Measurements from ENCODE around the gene TM9SF1.
"Not testable (repeated sequence)": the region's sequence is repeated elsewhere in the genome, so short reads cannot be mapped to it uniquely, and the experiment has no call there.

TM9SF1 gene

DNA sequence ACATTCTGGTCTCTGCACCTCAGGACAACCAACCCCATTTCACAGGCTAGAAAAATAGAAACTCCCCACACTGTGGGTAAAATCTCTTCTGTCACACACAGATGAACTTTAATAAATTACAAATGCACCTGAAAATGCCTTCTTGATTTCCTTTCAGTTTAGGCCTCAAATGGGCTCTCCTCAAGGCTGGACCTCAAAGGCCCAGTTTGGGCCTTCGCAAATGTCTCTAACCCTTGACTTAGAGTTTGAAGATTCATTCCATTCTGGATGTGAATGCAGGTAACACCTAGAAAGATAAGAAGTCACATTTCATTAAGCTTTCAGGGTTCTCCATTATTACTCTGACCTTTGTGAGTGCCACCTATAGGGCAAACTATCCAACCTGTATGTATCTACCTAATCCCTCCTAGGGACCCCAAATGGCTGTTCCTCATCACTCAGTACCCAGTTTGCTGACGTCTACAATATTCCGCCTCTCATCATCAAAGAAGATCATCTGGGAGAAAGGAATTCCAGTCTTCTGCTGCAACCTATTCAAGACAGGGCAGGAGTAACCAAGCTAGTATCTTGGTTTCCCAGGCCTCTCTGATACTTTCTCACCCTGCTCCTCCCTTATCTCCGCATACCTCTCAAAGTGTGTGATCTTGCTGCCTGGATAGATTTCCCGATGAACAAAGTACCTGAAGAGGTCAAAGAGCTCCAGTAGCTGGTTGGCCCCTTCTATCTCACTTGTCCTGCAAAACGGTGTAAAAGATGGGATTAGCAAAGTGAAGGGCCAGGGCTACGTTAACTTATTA, 18.8 kb upstream of the TM9SF1 start:
- DNase-seq (ENCODE audit: low spot score in 2 of 2): no peak
- Histone ChIP-seq H3K9me3 (no peaks in the 10 kb centered on the region), H3K4me3 (peak overlapping the region; percentile 63), H3K27me3 (ENCODE audit: low read depth) (no peaks in the 10 kb centered on the region), H3K4me1 (peaks cover 8% of the 10 kb centered on the region), H3K36me3 (replicated peaks) (peaks cover 34% of the 10 kb centered on the region)
- in situ Hi-C loops (cut with MboI; ENCODE audit: low sequenced_read_pairs): no loop called here

- in situ Hi-C loops (cut with MboI; ENCODE audit: low sequenced_read_pairs): no loop called here
- H3K36me3 ChIP-seq (replicated peaks): peaks cover 34% of the 10 kb centered on the region
- DNase-seq (ENCODE audit: low spot score in 2 of 2): peak; percentile 95 to 99
These were observed 18.0 kb upstream of the TM9SF1 start, which contains the start of gene CHMP4A for GRCh38 chr14:24212924-24213865. CHMP4A (minus strand) TSS chr14:24213488; CDS start chr14:24213439, 49 bp downstream.

GRCh38 chr14:24211311-24211710, 16.1 kb upstream of the TM9SF1 start:
- no peak for DNase-seq (ENCODE audit: low spot score in 2 of 2)
- no peaks in the 10 kb centered on the region for H3K27me3 ChIP-seq (ENCODE audit: low read depth)
- no peak overlapping the region for H3K4me3 ChIP-seq
- peaks cover 45% of the 10 kb centered on the region for H3K36me3 ChIP-seq (replicated peaks)
- H3K4me1 ChIP-seq: peaks cover 8% of the 10 kb centered on the region
- in situ Hi-C loops (cut with MboI; ENCODE audit: low sequenced_read_pairs): no loop called here
- H3K9me3 ChIP-seq: no peaks in the 10 kb centered on the region

More at GRCh38 chr14:24212924-24213865, 18.0 kb upstream of the TM9SF1 start, which contains the start of gene CHMP4A:
- Histone ChIP-seq H3K4me3 (peak within 1 kb of the TSS; percentile 63), H3K9me3 (no peaks in the 10 kb centered on the region), H3K27me3 (ENCODE audit: low read depth) (no peaks in the 10 kb centered on the region), H3K4me1 (peaks cover 8% of the 10 kb centered on the region)

- H3K4me3 ChIP-seq: no peak overlapping the region
- no peaks in the 10 kb centered on the region for H3K9me3 ChIP-seq
- DNase-seq (ENCODE audit: low spot score in 2 of 2): no peak
- H3K27me3 ChIP-seq (ENCODE audit: low read depth): no peaks in the 10 kb centered on the region
- peaks cover 5% of the 10 kb centered on the region; the same call in 1 of the 2 replicates for H3K4me1 ChIP-seq
- H3K36me3 ChIP-seq (replicated peaks): peaks cover 50% of the 10 kb centered on the region
- in situ Hi-C loops (cut with MboI; ENCODE audit: low sequenced_read_pairs): no loop called here
These were observed 12.4 kb upstream of the TM9SF1 start for GRCh38 chr14:24207625-24208024.

GRCh38 chr14:24207104-24207551, 11.9 kb upstream of the TM9SF1 start:
- in situ Hi-C loops (cut with MboI; ENCODE audit: low sequenced_read_pairs): no loop called here

DNA sequence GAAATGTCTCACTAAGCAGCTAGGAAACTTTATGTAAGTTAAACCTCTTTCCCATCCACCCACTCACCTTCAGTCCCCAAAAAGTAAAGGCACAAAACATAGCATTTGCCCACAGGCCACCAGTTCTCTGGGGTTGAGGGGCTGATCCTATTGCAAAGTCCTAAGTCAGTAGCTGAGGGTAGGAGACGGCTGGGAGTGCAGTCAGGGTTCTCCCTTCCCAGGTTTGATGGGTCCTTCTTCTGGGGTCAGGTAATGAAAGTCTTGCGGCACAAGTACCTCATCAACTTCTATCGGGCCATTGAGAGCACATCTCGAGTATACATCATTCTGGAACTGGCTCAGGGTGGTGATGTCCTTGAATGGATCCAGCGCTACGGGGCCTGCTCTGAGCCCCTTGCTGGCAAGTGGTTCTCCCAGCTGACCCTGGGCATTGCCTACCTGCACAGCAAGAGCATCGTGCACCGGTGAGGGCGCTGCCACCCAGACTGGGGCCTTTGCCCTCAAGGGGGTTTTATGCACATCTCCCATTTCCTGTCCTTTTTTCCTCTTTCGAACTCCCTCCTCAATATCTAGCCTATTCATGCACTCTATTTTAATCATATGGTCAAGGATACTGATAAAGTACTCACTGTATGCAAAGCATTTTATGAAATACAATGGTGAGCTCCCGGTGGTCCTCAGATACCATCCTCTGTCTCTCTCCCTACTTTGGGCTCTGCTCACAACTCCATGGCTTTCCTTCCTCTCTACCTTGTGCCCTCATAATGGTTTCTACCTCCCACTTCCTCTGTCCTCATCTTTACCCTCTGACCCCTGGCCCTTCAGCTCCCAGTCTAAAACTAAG, 11.2 kb upstream of the TM9SF1 start:
- no peaks in the 10 kb centered on the region for H3K9me3 ChIP-seq
- in situ Hi-C loops (cut with MboI; ENCODE audit: low sequenced_read_pairs): no loop called here
- H3K36me3 ChIP-seq (replicated peaks): peaks cover 53% of the 10 kb centered on the region
- H3K27me3 ChIP-seq (ENCODE audit: low read depth): no peaks in the 10 kb centered on the region
- no peak overlapping the region for H3K4me3 ChIP-seq
- peaks cover 6% of the 10 kb centered on the region; the same call in 1 of the 2 replicates for H3K4me1 ChIP-seq
- no peak for DNase-seq (ENCODE audit: low spot score in 2 of 2)

More at GRCh38 chr14:24207104-24207551, 11.9 kb upstream of the TM9SF1 start:
- Histone ChIP-seq H3K36me3 (replicated peaks) (peaks cover 50% of the 10 kb centered on the region), H3K27me3 (ENCODE audit: low read depth) (no peaks in the 10 kb centered on the region), H3K9me3 (no peaks in the 10 kb centered on the region), H3K4me3 (no peak overlapping the region), H3K4me1 (peaks cover 6% of the 10 kb centered on the region; the same call in 1 of the 2 replicates)
- no peak for DNase-seq (ENCODE audit: low spot score in 2 of 2)

DNA sequence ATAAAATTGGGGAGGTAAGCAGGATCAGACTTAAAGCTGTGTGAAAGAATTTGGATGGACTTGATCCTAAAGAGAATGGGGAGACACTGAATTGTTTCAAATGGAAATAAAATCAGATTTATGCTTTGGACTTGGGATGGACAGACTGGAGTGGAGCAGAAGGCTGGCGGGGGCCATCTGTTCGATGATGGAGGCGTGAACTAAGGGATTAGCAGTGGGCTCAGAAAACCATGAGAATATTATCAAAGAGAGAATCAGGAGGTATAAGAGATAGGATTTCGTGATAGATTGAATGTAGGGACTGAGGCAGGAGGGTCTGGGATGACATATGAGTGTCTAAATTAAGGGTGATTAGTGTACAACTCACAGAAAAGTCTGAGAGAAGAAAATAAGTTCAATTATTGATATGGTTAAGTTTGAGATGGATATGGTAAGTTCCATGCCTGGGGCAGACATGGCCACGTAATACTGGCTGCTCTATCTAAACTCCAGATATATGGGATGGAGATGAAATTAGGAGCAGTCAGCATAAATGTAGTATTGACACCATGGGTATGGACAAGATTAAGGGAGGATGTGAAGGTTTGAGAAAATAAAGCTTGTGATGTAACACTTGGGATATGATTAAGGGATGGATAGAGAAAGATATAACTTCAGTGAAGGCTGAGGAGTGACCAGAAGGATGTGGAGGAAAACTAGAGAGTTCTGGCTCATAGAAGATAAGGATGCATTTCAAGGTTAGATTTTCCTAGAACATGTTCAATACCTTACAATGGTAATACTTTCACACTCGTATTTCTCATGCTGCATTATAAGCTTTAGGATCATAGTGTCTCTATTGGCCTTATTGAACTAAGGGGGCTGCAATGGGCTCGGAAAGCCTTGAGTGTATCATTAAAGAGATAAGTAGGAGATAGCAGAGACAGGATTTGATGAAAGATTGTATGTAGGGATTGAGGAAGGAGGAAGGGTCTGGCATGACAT, 9.2 kb upstream of the TM9SF1 start:
- no peaks in the 10 kb centered on the region for H3K9me3 ChIP-seq
- H3K36me3 ChIP-seq (replicated peaks): peaks cover 38% of the 10 kb centered on the region
- in situ Hi-C loops (cut with MboI; ENCODE audit: low sequenced_read_pairs): no loop called here
- no peak overlapping the region for H3K4me3 ChIP-seq
- no peak for DNase-seq (ENCODE audit: low spot score in 2 of 2)
- no peaks in the 10 kb centered on the region for H3K27me3 ChIP-seq (ENCODE audit: low read depth)
- H3K4me1 ChIP-seq: peaks cover 6% of the 10 kb centered on the region; the same call in 1 of the 2 replicates

GRCh38 chr14:24203249-24203886, 8.1 kb upstream of the TM9SF1 start:
- in situ Hi-C loops (cut with MboI; ENCODE audit: low sequenced_read_pairs); H3K9me3 ChIP-seq; H3K27me3 ChIP-seq (ENCODE audit: low read depth); DNase-seq (ENCODE audit: low spot score in 2 of 2); H3K4me3 ChIP-seq; H3K4me1 ChIP-seq: not testable (repeated sequence)
- H3K36me3 ChIP-seq (replicated peaks): peaks cover 35% of the 10 kb centered on the region

DNA sequence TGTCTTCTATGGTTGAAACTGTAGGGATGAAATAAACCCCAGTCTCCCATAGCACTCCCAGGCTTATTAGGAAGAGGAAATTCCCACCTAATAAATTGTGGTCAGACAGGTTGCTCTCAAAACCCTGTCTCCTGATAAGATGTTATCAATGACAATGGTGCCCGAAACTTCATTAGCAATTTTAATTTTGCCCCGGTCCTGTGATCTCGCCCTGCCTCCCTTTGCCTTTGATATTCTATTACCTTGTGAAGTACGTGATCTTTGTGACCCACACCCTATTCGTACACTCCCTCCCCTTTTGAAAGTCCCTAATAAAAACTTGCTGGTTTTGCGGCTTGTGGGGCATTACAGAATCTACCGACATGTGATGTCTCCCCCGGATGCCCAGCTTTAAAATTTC, 7.3 kb upstream of the TM9SF1 start:
- H3K4me3 ChIP-seq; in situ Hi-C loops (cut with MboI; ENCODE audit: low sequenced_read_pairs); H3K9me3 ChIP-seq; DNase-seq (ENCODE audit: low spot score in 2 of 2); H3K4me1 ChIP-seq; H3K27me3 ChIP-seq (ENCODE audit: low read depth): not testable (repeated sequence)
- H3K36me3 ChIP-seq (replicated peaks): peaks cover 30% of the 10 kb centered on the region

DNA sequence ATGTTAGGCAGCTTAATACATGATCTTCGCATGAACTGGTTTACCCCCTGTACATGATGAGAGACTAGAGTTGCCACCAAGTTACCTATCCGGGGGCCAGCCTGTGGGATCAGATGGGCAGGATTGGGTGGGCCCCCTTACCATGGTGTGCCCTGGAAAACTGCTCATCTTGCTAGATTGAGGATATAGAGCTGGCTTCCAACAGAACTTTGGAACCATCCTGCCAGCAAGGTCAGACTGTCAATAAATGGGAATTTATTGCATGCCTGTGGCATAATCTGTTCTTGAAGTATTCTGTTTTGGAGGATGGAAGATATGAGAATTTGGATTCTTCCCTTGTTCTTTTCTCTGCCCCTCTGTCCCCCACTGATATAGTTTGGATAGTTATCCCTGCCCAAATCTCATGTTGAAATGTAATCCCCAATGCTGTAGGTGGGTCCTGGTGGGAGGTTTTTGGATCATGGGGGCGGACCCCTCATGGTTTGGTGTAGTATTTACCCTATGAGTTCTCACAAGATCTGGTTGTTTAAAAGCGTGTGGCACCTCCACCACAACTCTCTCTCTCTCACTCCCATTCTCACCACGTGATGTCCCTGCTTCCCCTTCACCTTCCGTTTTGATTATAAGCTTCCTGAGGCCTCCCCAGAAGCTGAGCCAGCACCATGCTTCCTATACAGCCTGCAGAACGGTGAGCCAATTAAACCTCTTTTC, 3.7 kb upstream of the TM9SF1 start:
- H3K36me3 ChIP-seq (replicated peaks): peaks cover 12% of the 10 kb centered on the region
- DNase-seq (ENCODE audit: low spot score in 2 of 2): no peak
- H3K4me1 ChIP-seq: peaks cover 12% of the 10 kb centered on the region
- no peak overlapping the region for H3K4me3 ChIP-seq
- in situ Hi-C loops (cut with MboI; ENCODE audit: low sequenced_read_pairs): no loop called here
- no peaks in the 10 kb centered on the region for H3K9me3 ChIP-seq
- H3K27me3 ChIP-seq (ENCODE audit: low read depth): no peaks in the 10 kb centered on the region

GRCh38 chr14:24197056-24197450, 1.8 kb upstream of the TM9SF1 start:
- no peak overlapping the region for H3K4me3 ChIP-seq
- DNase-seq (ENCODE audit: low spot score in 2 of 2): no peak
- in situ Hi-C loops (cut with MboI; ENCODE audit: low sequenced_read_pairs): no loop called here
- peaks cover 6% of the 10 kb centered on the region for H3K4me1 ChIP-seq
- H3K36me3 ChIP-seq (replicated peaks): peaks cover 21% of the 10 kb centered on the region
- H3K27me3 ChIP-seq (ENCODE audit: low read depth): no peaks in the 10 kb centered on the region
- no peaks in the 10 kb centered on the region for H3K9me3 ChIP-seq

All from HAP-1 (cell line).